ENCODE results near the gene CHD9.

Gene CHD9

DNA sequence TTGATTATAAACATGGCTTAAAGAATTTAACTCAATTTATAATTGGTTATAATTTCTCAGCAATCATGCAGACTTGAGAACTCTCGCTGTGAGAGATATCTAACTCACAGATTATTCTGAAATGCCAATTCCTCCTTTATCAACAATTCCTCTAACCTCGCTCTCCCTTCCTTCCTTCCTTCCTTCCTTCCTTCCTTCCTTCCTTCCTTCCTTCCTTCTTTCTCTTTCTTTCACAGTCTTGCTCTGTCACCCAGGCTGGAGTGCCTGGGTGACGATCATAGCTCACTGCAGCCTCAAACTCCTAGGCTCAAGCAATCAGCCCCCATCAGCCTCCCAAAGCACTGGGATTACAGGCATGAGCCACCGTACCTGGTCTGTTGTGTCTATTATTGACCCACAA is 42.4 kb downstream of the CHD9 start:
- no peak for DNase-seq

GRCh38 chr16:53098526-53099317 is 43.9 kb downstream of the CHD9 start:
- DNase-seq = peak; percentile 53

GRCh38 chr16:53099318-53100130 is 44.7 kb downstream of the CHD9 start:
- DNase-seq = peak; percentile 67

DNA sequence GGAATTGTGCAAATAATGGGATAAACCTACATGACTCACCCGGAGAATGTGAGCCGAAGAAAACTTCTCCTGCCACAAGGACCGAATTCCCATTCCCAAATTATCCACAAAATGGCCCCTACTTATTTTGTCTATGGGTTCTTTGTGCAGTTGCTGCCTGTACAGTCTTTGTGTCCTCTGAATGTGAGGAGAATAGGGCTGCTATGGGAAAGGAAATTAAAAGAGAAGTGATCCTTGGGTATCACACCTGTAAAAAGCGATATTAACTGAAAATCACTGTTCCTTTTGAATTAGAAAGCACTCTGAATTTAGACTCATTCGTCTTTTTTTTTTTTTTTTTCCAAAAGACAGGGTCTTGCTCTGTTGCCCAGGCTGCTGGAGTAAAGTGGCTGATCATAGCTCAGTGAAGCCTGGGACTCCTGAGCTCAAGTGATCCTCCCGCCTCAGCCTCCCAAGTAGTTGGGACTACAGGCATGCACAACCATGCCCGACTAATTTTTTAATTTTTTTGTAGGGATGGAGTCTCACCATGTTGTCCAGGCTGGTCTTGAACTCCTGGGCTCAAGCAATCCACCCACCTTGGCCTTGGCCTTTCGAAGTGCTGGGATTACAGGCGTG is 45.4 kb downstream of the CHD9 start:
- DNase-seq = no peak

DNA sequence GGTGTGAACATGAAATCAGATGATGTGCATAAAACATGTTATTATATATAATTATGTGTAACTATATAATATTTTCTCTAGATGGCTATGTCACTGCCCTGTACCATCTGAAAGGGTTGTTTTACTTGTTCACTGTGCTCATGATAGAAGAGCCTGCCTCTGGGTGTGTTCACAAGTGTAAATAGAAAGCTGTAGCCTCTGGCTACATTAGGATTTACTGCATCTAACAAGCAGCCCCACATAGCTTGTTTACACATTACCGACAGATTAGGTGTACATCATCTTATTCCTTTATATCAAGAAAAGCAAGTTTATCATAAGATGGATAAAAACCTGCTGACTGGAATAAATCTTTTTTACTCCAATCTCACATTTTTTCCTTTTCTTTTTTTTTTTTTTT is 46.1 kb downstream of the CHD9 start:
- DNase-seq = no peak

DNA sequence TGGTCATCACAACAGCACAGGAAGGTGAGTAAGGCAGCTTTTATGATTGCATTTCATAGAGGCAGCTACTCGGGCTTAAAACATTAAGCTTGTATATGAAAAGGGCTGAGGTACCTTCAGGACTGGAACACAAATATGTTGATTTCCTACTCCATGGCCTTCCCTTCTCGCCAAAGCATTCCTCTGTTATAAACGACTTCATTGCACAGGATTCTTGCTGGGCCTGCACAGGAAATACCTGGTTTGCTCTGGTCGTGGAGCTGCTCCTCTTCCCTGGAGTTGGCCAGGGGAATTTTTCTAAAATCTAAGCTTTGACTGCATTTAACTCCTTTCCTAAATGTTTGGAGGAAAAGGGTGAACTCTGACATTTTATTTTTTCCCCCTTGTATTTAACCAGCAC is 49.0 kb downstream of the CHD9 start:
- DNase-seq = no peak

GRCh38 chr16:53105565-53105964 is 50.8 kb downstream of the CHD9 start:
- no peak for DNase-seq

- no peak for DNase-seq
Measured at GRCh38 chr16:53111078-53111791, 56.4 kb downstream of the CHD9 start.

GRCh38 chr16:53112015-53112414 is 57.2 kb downstream of the CHD9 start:
- no peak for DNase-seq

DNA sequence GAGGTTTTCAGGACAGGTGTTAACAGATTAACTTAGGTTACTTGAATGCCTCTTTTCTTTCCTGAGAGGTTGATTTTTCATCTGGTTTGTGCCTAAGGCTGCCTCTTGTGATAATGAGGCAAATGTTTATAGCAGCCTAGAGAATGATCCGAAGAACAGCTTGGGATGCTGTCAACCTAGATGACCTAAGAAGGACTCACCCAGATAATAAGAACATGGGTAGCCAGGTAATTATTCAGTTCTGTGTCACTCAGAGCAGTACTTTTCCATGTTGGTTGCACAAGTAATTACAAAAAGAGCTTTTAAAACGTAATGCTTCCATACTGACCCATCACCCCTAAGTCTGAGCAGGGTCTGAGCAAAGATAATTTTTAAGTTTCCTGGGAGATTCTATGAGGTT is 60.3 kb downstream of the CHD9 start:
- no peak for DNase-seq

DNA sequence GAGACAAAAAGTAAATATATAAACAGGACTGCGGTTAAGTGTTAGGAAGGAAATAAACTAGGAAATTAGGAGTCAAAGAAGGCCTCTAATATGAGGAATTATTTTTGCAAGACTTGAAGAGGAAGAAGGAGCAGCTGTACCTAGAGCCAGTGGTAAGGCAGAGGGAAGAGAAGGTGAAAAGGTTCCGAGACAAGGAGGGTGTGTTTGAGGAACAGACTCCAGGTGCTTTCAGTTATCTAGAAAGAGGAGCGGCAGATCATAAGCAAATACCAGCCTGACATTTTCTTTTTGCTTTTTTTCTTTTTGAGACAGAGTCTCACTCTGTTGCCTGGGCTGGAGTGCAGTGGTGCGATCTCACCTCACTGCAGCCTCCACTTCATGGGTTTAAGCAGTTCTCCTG is 61.0 kb downstream of the CHD9 start:
- DNase-seq = no peak

GRCh38 chr16:53121043-53121620 is 66.3 kb downstream of the CHD9 start:
- no peak for DNase-seq

GRCh38 chr16:53121661-53122060 is 66.9 kb downstream of the CHD9 start:
- no peak for DNase-seq

GRCh38 chr16:53123747-53124146 is 69.0 kb downstream of the CHD9 start:
- no peak for DNase-seq

- no peak for DNase-seq
Measured at GRCh38 chr16:53126390-53126789, 71.6 kb downstream of the CHD9 start.

GRCh38 chr16:53129281-53130158 is 74.7 kb downstream of the CHD9 start:
- no peak for DNase-seq

GRCh38 chr16:53130159-53131049 is 75.6 kb downstream of the CHD9 start:
- DNase-seq = peak; percentile 93

- no peak for DNase-seq
Measured at GRCh38 chr16:53131050-53131362, 76.2 kb downstream of the CHD9 start.

- DNase-seq = peak; percentile 74
Measured at GRCh38 chr16:53131363-53132071, 76.7 kb downstream of the CHD9 start.

GRCh38 chr16:53132406-53132805 is 77.6 kb downstream of the CHD9 start:
- no peak for DNase-seq
